Stimulated activated CD8-positive, alpha-beta memory T cell treated with anti-CD3 and anti-CD28 coated beads, Interleukin-15, amount 100 ng/mL, for 4 hours (primary cell): Measurements from ENCODE around the gene USO1.
"Not testable (repeated sequence)": the region's sequence is repeated elsewhere in the genome, so short reads cannot be mapped to it uniquely, and the experiment has no call there.

Experiments
- DNase-seq, 2 donors: peaks; one replicate each; pipeline ENCODE4 v3.0.0-alpha.2; 2020; ENCODE audit warnings: low read depth in 2 of 2

USO1 gene

DNA sequence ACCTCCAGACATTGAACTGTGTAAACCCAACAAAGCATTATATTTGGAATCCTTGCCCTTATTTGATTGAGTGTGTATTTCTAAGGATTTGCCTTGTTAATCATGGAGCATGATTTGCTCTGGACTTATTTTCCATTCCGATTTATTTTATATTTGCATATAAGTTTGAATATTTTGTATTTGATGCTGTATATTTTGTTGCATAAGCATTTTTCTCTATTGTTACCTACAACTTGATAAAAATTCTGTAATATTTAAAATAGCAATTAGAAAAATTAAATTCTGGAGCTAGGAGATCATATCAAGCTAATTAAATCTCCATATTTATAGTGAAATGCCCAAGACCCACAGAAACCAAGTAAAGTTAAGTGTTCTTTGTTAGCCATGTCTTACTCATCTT lies 47.2 kb downstream of the USO1 start:
- no peak for DNase-seq

DNA sequence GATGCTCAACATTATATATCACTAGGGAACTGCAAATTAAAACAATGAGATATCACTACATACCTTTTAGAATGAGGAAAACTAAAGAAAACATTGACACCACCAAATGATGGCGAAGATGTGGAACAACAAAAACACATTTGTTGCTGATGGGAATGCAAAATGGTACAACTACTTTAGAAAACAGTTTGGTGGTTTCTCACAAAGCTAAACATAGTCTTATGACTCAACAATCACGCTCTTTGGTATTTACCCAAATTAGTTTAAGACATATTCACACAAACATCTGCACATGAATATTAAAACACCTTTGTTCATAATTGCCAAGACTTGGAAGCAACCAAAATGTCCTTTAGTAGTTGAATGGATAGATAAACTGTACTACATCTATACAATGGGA lies 53.2 kb downstream of the USO1 start:
- no peak for DNase-seq

GRCh38 chr4:75779105-75779757 lies 54.9 kb downstream of the USO1 start:
- no peak for DNase-seq

- DNase-seq: no peak
Measured at GRCh38 chr4:75781305-75781704, 56.9 kb downstream of the USO1 start.

- no peak for DNase-seq
Measured at GRCh38 chr4:75786526-75786925, 62.1 kb downstream of the USO1 start.

- no peak for DNase-seq
Measured at GRCh38 chr4:75786938-75787337, 62.6 kb downstream of the USO1 start.

DNA sequence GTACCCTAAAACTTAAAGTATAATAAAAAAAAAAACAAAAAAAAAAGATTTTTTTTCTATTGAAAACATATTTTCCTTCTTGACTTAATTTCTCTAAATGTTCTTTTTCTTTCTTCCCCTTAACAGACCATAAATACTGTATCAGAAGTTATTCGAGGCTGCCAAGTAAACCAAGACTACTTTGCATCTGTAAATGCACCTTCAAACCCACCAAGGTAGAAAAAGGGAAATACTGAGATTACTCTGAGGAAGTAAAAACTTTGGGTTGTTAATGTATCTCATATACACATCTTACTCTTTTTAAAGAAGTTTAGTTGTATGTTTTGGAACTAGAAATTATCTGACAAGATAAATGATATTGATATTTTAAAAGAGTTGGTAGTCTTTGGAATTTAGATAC lies 65.6 kb downstream of the USO1 start:
- DNase-seq: no peak

DNA sequence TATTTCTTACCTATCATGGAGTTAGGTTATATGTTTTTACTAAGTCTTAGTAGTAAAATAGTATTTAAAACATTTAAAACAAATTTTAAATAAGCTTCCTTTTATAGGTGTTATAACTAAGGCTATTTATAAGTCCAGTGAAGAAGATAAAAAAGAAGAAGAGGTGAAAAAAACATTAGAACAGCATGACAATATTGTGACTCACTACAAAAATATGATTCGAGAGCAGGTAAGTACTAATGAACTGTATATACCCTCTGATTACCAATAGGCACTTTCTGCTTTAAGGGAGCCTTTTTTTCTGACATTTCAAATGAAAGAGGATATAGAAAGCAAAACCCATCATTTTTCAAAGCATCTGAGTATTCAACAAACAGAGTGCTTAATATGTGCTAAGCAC lies 76.6 kb downstream of the USO1 start:
- no peak for DNase-seq

GRCh38 chr4:75806035-75806434 lies 81.7 kb downstream of the USO1 start:
- not testable (repeated sequence) for DNase-seq

DNA sequence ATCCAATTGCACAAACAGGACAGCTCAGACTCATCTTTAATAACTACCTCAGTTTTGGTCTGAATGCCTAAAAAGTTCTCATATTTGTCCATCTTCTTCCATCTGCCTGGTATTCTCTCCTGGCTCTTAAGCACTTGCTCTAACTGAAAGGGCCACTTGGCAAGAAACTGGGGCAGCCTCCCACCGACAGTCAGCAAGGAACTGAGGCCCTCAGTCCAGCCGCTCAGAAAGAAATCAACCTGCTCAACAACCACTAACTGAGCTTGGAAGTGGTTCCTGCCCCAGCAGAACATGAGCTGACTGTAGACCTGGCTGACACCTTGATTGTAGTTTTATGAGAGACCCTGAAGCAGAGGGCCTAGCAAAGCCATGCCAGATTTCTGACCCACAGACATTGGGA lies 93.5 kb downstream of the USO1 start:
- DNase-seq: no peak

GRCh38 chr4:75819121-75819520 lies 94.7 kb downstream of the USO1 start:
- DNase-seq: no peak

DNA sequence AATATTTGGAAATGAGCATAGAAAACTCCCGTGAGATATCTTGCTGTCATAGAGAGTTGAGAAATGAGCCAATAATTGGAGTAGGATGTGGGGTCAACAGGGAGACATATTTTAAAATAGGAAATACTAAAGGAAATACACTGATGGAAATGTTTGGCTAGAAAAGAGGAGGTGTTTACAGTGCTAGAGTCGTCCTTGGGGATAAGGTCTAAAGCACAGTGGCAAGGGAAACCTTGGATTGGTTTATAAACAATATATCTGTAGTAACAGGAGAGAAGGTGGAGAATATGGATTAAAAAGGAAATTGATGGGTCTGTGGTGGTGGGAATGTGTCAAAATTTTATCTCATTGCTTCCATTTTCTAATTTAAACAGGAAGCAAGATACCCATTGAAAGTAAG lies 95.8 kb downstream of the USO1 start:
- DNase-seq: no peak

GRCh38 chr4:75820676-75821075 lies 96.3 kb downstream of the USO1 start:
- no peak for DNase-seq

GRCh38 chr4:75821216-75821615 lies 96.8 kb downstream of the USO1 start:
- no peak for DNase-seq

DNA sequence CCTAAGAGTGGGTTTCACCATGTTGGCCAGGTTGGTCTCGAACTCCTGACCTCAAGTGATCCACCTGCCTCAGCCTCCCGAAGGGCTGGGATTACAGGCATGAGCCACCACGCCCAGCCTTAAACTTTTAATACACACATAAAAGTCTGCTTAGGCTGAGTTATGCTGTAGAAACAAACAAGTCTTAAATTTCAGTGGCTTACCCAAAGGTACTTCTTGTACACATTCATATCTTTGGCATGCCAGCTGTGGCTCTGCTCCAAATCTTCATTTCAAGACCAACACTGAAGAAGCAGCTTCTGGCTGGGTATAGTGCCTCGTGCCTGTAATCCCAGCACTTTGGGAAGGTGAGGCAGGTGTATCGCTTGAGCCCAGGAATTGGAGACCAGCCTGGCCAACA lies 97.6 kb downstream of the USO1 start:
- no peak for DNase-seq

DNA sequence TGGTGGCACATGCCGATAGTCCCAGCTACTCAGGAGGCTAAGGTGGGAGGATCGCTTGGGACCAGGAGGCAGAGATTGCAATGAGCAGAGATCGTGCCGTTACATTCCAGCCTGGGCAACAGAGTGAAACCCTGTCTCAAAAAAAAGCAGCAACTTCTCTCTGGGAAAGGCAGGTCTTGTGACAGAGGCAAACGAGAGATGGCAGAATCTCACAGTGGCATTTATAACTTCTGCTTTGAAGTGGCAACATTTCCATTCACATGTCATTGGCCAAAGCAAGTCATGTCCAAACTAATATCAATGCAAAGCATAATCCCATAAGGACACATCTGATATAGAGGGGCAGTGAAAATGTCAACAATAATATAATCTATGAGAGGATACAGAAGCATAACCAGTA lies 98.0 kb downstream of the USO1 start:
- DNase-seq: no peak

DNA sequence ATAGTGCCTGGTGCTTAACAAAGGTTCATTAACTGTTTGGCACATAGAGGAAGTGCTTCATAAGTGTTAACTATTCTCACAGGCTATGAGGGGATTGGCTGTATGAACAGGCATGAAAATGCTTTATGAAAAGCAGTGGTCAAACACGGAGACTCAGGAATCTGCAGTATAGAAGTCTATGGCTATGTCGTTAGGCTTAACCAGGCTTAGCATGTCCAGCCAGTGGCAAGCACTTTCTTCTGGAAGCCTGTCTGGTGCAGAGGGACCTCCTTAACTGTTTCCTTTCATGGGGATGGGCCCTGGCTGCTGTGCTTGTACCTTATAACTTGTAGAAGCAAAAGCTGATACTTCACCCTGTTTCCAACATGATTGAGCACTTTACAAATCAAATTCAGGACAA lies 99.4 kb downstream of the USO1 start:
- DNase-seq: no peak

DNA sequence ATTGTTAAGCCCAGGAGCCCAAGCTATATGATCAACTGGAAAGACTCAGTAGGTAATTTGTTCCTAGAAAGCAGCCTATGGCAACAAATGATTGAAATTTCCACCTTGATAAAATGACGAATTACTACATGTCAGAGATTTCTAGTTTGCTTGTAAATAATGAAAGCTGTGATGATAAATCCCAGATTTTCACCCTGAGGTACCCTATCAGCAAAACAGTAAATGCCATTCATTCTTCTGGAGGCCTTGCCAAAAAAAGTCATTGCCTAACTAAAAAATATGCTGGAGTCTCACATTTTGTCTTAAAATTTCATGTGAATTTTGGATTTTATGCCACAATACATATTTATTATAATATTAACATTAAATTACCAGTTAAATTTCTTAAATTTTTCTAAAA lies 106.5 kb downstream of the USO1 start:
- no peak for DNase-seq

GRCh38 chr4:75831856-75832405 lies 107.6 kb downstream of the USO1 start:
- no peak for DNase-seq

DNA sequence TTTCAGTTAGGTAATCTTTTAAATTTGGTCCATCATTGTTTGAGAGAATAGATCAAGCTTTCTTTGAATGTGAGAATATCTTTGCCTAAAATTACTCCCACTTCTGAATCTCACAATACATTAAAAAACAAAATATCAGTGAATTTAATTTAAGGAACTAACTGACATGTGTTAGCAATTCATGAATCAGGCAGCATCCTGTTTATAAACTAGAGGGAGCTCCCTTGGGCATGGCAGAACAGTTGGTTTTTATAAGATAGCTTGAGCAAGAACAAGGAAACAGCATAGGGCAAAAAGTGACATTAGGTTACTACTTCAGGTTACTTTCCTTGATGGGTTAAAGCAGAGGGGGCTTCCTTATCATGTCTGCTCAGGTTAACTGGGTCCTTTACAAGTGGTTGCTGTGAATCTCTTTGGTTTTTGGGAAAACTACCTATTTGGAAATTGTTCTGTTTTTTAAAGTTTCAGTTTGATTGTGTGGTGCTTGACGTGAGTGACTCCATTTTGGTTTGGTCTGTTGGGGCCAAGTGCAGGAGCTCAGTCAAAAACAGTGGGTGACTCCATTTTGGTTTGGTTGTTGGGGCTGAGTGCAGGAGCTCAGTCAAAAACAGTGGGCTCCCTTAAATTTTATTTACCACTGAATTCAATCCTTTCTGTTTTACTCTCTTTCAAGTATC lies 109.9 kb downstream of the USO1 start:
- DNase-seq: no peak

- no peak for DNase-seq
Measured at GRCh38 chr4:75834772-75835154, 110.4 kb downstream of the USO1 start.

- no peak for DNase-seq
Measured at GRCh38 chr4:75841641-75842520, 117.5 kb downstream of the USO1 start.

DNA sequence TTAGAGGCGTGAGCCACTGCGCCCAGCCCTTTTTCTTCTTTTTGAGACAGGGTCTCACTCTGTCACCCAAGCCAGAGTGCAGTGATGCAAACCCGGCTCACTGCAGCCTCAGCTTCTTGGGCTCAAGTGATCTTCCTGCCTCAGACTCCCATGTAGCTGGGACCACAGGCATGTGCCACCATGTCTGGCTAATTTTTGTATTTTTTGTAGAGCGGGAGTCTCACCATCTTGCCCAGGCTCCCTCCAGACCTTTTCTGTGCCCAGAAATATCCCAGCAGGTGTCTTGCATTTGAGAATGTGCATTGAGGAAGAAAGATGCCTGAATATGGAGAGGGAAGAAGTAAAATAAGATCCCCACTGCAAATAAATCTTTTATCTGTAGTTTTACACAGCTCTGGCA lies 119.2 kb downstream of the USO1 start:
- DNase-seq: no peak
